HG03135 (cell line): ENCODE data around the gene MOB3A.

Source experiments
- ATAC-seq: cut with Tn5 transposase; IDR thresholded peaks from one replicate; pipeline ENCODE4 v1.9.1; 2021; ENCODE audit warnings: mild to moderate bottlenecking, moderate library complexity; ENCODE audit not compliant: unreplicated experiment

MOB3A gene

GRCh38 chr19:2060884-2061494 lies 35.1 kb downstream of the MOB3A start:
- ATAC-seq, result peak; percentile 24

- no peak for ATAC-seq
Observed at GRCh38 chr19:2059422-2060201, 36.5 kb downstream of the MOB3A start.

GRCh38 chr19:2058570-2059421 lies 37.3 kb downstream of the MOB3A start:
- ATAC-seq, result no peak

- no peak for ATAC-seq
Observed at GRCh38 chr19:2057484-2058469, 38.3 kb downstream of the MOB3A start.

- no peak for ATAC-seq
Observed at GRCh38 chr19:2056837-2057192, 39.3 kb downstream of the MOB3A start.

- ATAC-seq, result no peak
Observed at GRCh38 chr19:2055931-2056836, 39.9 kb downstream of the MOB3A start.

- ATAC-seq, result no peak
Observed at GRCh38 chr19:2054763-2055162, 41.4 kb downstream of the MOB3A start.

GRCh38 chr19:2053601-2054389 lies 42.3 kb downstream of the MOB3A start:
- ATAC-seq, result no peak

- ATAC-seq, result no peak
Observed at GRCh38 chr19:2051773-2052704, 44.1 kb downstream of the MOB3A start.

GRCh38 chr19:2050991-2051772 lies 44.9 kb downstream of the MOB3A start, which contains the start of gene MKNK2:
TSS of gene MKNK2 (minus strand) at chr19:2051244. CDS start at chr19:2050851, 393 bp downstream.
- peak; percentile 48 for ATAC-seq

- ATAC-seq, result peak; percentile 3
Observed at GRCh38 chr19:2050349-2050990, 45.7 kb downstream of the MOB3A start.

- ATAC-seq, result peak; percentile 9
Observed at GRCh38 chr19:2049741-2050348, 46.3 kb downstream of the MOB3A start.

- ATAC-seq, result no peak
Observed at GRCh38 chr19:2048959-2049740, 47.0 kb downstream of the MOB3A start.

- ATAC-seq, result no peak
Observed at GRCh38 chr19:2048104-2048958, 47.8 kb downstream of the MOB3A start.
